Thyroid gland (tissue), 4 donors: ENCODE data around the gene MYO10. TPM values are rescaled to one million over a fixed set of nuclear protein-coding genes. Genes with fewer than 3 reads are reported as not detected.

Experiments
- DNase-seq, 2 donors: peaks; one replicate each; pipeline ENCODE4 v3.0.0-alpha.2; 2019
- H3K27ac ChIP-seq, 3 donors: fragments of 200-600 bp; sonication (generic); 1 replicate in 2 of 3; 2 replicates in 1 of 3; pipeline ENCODE4 v1.5.1; 2016 to 2019; ENCODE audit warnings: mild to moderate bottlenecking in 1 of 3, moderate library complexity in 1 of 3
- H3K27me3 ChIP-seq: fragments of 200-600 bp; sonication (generic); one replicate; pipeline ENCODE4 v1.5.1; 2019
- H3K36me3 ChIP-seq, 2 donors: fragments of 200-600 bp; sonication (generic); one replicate each; pipeline ENCODE4 v1.5.1; 2016 to 2019
- H3K4me1 ChIP-seq, 2 donors: fragments of 200-600 bp; sonication (generic); one replicate each; pipeline ENCODE4 v1.5.1; 2017 to 2019
- H3K4me3 ChIP-seq, 3 donors: fragments of 200-600 bp; sonication (generic); replicated peaks in 1 of 3; 1 replicate in 2 of 3; 2 replicates in 1 of 3; pipeline ENCODE4 v1.5.1; 2016; ENCODE audit warnings: mild to moderate bottlenecking in 1 of 3
- H3K9me3 ChIP-seq: fragments of 200-600 bp; sonication (generic); one replicate; pipeline ENCODE4 v1.5.1; 2017
- POLR2A ChIP-seq, 2 donors: fragments of 450-650 bp; IDR thresholded peaks; one replicate each; pipeline ENCODE4 v1.6.1; 2017; ENCODE audit warnings: antibody characterized with exemption in 2 of 2, mild to moderate bottlenecking in 2 of 2, moderate library complexity in 1 of 2
- WGBS, 2 donors: methylation state at CpG; one replicate each; pipeline ENCODE4 v1.1.5; 2017; 5-methylcytosine and 5-hydroxymethylcytosine counted together
- intact Hi-C: fragments of 100-400 bp; cut with DNase I; formaldehyde crosslinking; loops from one replicate; pipeline ENCODE4 v1.15.1; 2023
- total RNA-seq, 4 donors: library from RNA; depleted of rRNA; stranded (reverse); fragments of >200 nt; gene quantifications; one replicate each; pipeline ENCODE4 v1.2.3, GENCODE V29; 2016
- TF ChIP-seq, protein P1 (sequence below), 6 experiments: fragments of 200-600 bp in 3 of 6; fragments of 450-650 bp in 3 of 6; sonication (generic) in 3 of 6; IDR thresholded peaks; one replicate each; pipeline ENCODE4 v1.5.1; 2016 to 2019; ENCODE audit warnings: antibody characterized with exemption in 6 of 6, mild to moderate bottlenecking in 2 of 6, inconsistent platforms in 1 of 6, moderate library complexity in 1 of 6

MYO10 gene
- total RNA-seq, 4 donors from 2014 or later: 49.2 to 89.6 (median 71.0) TPM

DNA sequence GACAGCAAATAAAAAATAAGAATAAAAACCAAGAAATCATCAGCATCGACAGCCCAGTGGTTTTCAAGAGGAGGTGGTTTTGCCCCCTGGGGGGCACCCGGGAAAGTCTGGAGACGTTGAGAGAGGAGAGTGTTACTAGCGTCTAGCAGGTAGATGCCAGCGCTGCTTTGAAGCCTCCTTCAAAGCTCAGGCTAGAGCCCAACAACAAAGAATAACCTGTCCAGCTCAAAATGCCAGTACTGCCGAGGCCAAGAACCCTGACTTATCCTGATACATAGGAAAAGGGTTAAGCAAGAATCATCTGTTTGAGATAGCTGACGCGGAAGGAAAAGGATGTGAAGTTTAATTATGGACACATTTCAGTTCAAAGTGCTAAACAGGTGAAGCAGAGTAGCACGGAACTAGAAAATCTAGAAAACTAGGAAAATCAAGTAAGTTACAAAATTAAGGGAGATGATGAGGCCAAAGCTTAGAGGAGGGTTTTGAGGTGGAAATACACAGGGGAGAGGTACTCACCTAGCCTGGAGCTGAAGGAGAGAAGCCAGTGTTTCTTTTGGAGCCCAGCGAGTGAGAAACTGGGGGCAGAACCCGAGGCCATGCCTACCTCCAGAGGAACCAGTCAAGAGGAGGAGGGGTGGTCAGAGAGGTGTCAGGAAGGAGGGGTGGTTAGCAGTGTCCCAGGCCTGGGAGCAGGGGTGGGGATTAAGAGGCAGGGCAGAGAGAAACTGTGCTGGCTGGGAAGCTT lies 198.3 kb downstream of the MYO10 start:
- intact Hi-C loops: no loop called here
- Histone ChIP-seq H3K4me3 (no peak overlapping the region), H3K36me3 (no peaks in the 10 kb centered on the region), H3K27me3 (no peaks in the 10 kb centered on the region), H3K9me3 (no peaks in the 10 kb centered on the region), H3K4me1 (peaks cover 25 to 42% of the 10 kb centered on the region in 2 donors), H3K27ac (peak overlapping the region; percentile 56 to 74 (median 57))
- WGBS, 2 donors: 37 to 38% methylated on average over 11 of the region's 11 CpGs
- peak; percentile 52 to 67 for DNase-seq
- TF ChIP-seq POLR2A (IDR thresholded peaks at IDR 0.05): no peak
- TF ChIP-seq, protein P1, sequence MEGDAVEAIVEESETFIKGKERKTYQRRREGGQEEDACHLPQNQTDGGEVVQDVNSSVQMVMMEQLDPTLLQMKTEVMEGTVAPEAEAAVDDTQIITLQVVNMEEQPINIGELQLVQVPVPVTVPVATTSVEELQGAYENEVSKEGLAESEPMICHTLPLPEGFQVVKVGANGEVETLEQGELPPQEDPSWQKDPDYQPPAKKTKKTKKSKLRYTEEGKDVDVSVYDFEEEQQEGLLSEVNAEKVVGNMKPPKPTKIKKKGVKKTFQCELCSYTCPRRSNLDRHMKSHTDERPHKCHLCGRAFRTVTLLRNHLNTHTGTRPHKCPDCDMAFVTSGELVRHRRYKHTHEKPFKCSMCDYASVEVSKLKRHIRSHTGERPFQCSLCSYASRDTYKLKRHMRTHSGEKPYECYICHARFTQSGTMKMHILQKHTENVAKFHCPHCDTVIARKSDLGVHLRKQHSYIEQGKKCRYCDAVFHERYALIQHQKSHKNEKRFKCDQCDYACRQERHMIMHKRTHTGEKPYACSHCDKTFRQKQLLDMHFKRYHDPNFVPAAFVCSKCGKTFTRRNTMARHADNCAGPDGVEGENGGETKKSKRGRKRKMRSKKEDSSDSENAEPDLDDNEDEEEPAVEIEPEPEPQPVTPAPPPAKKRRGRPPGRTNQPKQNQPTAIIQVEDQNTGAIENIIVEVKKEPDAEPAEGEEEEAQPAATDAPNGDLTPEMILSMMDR (IDR thresholded peaks at IDR 0.05): no peak

DNA sequence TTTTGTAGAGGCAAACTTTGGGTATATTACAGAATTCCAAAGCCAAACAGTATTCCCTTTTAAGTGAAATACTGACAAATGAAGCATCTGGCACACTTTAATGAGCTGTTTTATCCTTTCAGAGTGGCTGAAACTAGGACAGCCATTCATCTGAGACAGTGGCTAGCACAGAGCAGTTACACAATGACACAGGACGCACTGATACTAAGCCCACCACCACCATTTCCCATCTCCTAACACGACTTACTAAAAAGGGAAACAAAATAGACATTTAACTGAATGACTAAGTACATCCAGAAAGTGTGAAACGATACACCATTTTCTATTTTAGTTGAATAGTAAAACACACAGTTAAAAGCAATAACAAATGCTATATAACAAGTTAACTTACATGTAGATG lies 198.9 kb downstream of the MYO10 start:
- H3K9me3 ChIP-seq: no peaks in the 10 kb centered on the region
- WGBS, 2 donors: 28 to 44% methylated on average over 3 of the region's 3 CpGs
- no peaks in the 10 kb centered on the region for H3K36me3 ChIP-seq
- H3K4me1 ChIP-seq: peaks cover 25 to 36% of the 10 kb centered on the region in 2 donors
- no peaks in the 10 kb centered on the region for H3K27me3 ChIP-seq
- no peak for DNase-seq
- H3K27ac ChIP-seq: peak overlapping the region; percentile 56 to 74 (median 57)
- no peak overlapping the region for H3K4me3 ChIP-seq
- intact Hi-C loops: no loop called here
- no peak for TF ChIP-seq POLR2A (IDR thresholded peaks at IDR 0.05)
- TF ChIP-seq, protein P1 (IDR thresholded peaks at IDR 0.05): no peak

DNA sequence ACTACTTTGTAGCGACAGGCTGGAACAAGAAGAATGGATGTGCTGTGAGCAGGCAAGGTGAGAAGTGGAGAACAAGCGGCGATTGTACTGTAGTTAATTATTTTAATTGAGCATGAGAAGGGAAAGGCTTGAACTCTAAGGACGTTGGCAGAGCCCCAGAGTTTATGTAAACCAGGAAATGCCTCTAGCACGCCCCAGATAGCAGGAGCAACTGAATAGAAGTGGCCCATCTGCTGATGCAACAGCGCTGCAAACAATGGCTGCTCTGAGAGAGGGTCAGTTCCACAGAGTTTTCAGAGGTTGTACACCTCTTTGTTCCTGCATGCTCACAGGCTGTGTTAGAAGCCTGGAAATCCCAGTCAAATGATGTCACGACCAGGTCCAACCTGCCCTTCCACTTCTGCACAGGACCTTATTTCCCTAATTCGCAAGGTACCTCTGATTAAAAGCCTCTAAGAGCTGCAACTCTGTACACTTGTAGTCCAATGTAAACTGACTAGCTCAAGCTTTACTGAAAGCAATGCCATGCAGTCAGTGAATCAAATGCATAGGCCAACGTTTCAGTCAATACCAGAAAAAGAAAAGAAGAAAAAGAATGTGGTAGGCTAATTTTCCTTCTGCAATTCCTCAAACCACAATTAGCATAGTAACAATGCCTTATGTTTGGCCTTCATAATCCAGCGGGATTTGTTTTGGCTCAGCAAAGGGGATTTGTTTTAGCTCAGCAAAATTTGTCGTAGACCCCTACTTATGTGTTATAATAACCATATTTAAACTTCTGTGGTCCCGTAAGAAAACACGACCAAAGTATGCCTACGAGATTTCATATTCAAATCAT lies 199.7 kb downstream of the MYO10 start:
- peaks cover 25 to 35% of the 10 kb centered on the region in 2 donors for H3K4me1 ChIP-seq
- peak; percentile 72 to 74 for DNase-seq
- peak in 1 of 2 donors; percentile 14 for TF ChIP-seq POLR2A (IDR thresholded peaks at IDR 0.05)
- TF ChIP-seq, protein P1 (IDR thresholded peaks at IDR 0.05): no peak
- H3K4me3 ChIP-seq: no peak overlapping the region
- intact Hi-C loops: no loop called here
- H3K27ac ChIP-seq: peak overlapping the region; percentile 56 to 74 (median 57)
- H3K27me3 ChIP-seq: no peaks in the 10 kb centered on the region
- WGBS, 2 donors: 31 to 35% methylated on average over 14 of the region's 14 CpGs
- no peaks in the 10 kb centered on the region for H3K9me3 ChIP-seq
- no peaks in the 10 kb centered on the region for H3K36me3 ChIP-seq

DNA sequence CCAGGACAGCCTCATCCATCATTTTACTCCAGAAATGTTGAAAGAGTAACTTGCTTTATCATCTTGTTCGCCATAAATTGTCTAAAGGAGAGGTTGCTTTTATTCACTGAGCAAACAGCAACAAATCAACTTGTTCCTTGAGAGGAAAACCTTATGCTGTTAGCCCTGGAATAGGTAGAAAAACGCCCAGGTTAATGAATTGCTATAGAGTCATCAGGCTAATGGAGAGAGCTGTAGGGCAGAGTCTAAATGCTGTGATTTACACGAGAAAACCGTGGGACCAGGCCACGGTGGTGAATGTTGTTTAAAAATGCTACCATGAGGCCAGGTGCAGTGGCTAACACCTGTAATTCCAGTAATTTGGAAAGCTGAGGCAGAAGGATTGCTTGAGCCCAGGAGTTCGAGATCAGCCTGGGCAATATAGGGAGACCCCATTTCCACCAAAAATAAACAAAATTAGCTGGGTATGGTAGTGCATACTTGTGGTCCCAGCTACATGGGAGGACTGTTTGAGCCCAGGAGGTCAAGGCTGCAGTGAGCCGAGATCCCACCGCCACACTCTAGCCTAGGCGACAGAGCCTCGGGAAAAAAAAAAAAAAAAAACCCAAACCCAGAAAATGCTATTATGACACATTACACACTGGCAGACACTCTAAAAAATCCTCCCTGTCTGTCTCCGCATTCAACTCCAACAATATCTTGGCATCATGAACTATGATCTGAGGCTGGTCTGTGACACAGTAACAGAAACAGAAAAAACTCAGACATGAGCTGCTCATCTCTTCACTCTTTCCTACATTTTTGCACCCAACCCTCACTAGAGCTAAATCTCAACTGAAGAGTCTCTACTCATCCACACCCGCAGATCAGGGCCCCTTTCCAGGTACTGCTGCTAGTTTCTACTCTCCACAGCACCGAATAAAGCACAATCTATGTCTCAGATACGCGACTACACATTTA lies 200.7 kb downstream of the MYO10 start:
- DNase-seq: no peak
- peak overlapping the region; percentile 42 to 74 (median 56) for H3K27ac ChIP-seq
- H3K4me3 ChIP-seq: no peak overlapping the region
- H3K27me3 ChIP-seq: no peaks in the 10 kb centered on the region
- no peaks in the 10 kb centered on the region for H3K36me3 ChIP-seq
- no peak for TF ChIP-seq POLR2A (IDR thresholded peaks at IDR 0.05)
- TF ChIP-seq, protein P1 (IDR thresholded peaks at IDR 0.05): no peak
- intact Hi-C loops: no loop called here
- H3K4me1 ChIP-seq: peaks cover 25 to 35% of the 10 kb centered on the region in 2 donors
- H3K9me3 ChIP-seq: no peaks in the 10 kb centered on the region
- WGBS, 2 donors: 70% methylated on average over 15 of the region's 15 CpGs
